H9 (cell line): ENCODE results near the gene ZNF609. TPM values are rescaled to one million over a fixed set of nuclear protein-coding genes. Genes with fewer than 3 reads are reported as not detected.

Experiments
- DNase-seq: peaks from one replicate; pipeline ENCODE4 v3.0.0-alpha.2; 2017
- H2AFZ ChIP-seq: one replicate; pipeline ENCODE4 v1.6.1; 2013; ENCODE audit warnings: mild to moderate bottlenecking, low read length, control low read depth, moderate library complexity
- H2AK5ac ChIP-seq: 2 replicates; pipeline ENCODE4 v1.6.1; 2013; ENCODE audit warnings: low read length, control low read depth, mixed read lengths; ENCODE audit not compliant: insufficient read length
- H2BK120ac ChIP-seq: one replicate; pipeline ENCODE4 v1.6.1; 2013; ENCODE audit warnings: low read depth, mild to moderate bottlenecking, low read length, control low read depth, inconsistent platforms; ENCODE audit not compliant: poor library complexity, severe bottlenecking
- H2BK12ac ChIP-seq: 2 replicates; pipeline ENCODE4 v1.6.1; 2013; ENCODE audit warnings: low read length, control low read depth, mixed read lengths, low read depth; ENCODE audit not compliant: insufficient read length
- H2BK15ac ChIP-seq: 2 replicates; pipeline ENCODE4 v1.6.1; 2013; ENCODE audit warnings: low read depth, low read length, control low read depth
- H2BK20ac ChIP-seq: one replicate; pipeline ENCODE4 v1.6.1; 2013; ENCODE audit warnings: low read depth, mild to moderate bottlenecking, low read length, control low read depth, inconsistent platforms; ENCODE audit not compliant: poor library complexity, severe bottlenecking
- H2BK5ac ChIP-seq: 2 replicates; pipeline ENCODE4 v1.6.1; 2013; ENCODE audit warnings: low read length, control low read depth, mixed read lengths; ENCODE audit not compliant: insufficient read length
- H3K14ac ChIP-seq: 2 replicates; pipeline ENCODE4 v1.6.1; 2013; ENCODE audit warnings: low read length, control low read depth; ENCODE audit not compliant: insufficient read depth
- H3K18ac ChIP-seq: 2 replicates; pipeline ENCODE4 v1.6.1; 2013; ENCODE audit warnings: low read depth, mild to moderate bottlenecking, mixed read lengths, low read length, control low read depth; ENCODE audit not compliant: insufficient read length
- H3K23ac ChIP-seq: 2 replicates; pipeline ENCODE4 v1.6.1; 2013; ENCODE audit warnings: low read length, control low read depth, mixed read lengths, low read depth; ENCODE audit not compliant: insufficient read length
- H3K23me2 ChIP-seq: 2 replicates; pipeline ENCODE4 v1.6.1; 2013; ENCODE audit warnings: low read depth, mild to moderate bottlenecking, mixed read lengths, low read length, control low read depth; ENCODE audit not compliant: insufficient read length, poor library complexity, severe bottlenecking
- H3K27ac ChIP-seq: 2 replicates; pipeline ENCODE4 v1.5.1; 2013; ENCODE audit warnings: low read length, control low read depth, mixed read lengths, low read depth; ENCODE audit not compliant: insufficient read length
- H3K27me3 ChIP-seq: 2 replicates; pipeline ENCODE4 v1.6.1; 2013; ENCODE audit warnings: low read length, control low read depth, inconsistent platforms; ENCODE audit not compliant: insufficient read depth
- H3K4ac ChIP-seq: 2 replicates; pipeline ENCODE4 v1.6.1; 2013; ENCODE audit warnings: low read depth, mild to moderate bottlenecking, control low read depth, inconsistent platforms, low read length, moderate library complexity
- H3K4me1 ChIP-seq: 2 replicates; pipeline ENCODE4 v1.6.1; 2013; ENCODE audit warnings: low read length, control low read depth, inconsistent platforms; ENCODE audit not compliant: insufficient read depth
- H3K4me2 ChIP-seq: 2 replicates; pipeline ENCODE4 v1.6.1; 2013; ENCODE audit warnings: low read length, control low read depth, mixed read lengths; ENCODE audit not compliant: insufficient read length, insufficient read depth
- H3K56ac ChIP-seq: 2 replicates; pipeline ENCODE4 v1.6.1; 2013; ENCODE audit warnings: low read depth, mild to moderate bottlenecking, mixed read lengths, low read length, control low read depth; ENCODE audit not compliant: insufficient read length
- H3K79me1 ChIP-seq: 2 replicates; pipeline ENCODE4 v1.6.1; 2013; ENCODE audit warnings: low read depth, mild to moderate bottlenecking, moderate library complexity, low read length, control low read depth, inconsistent platforms; ENCODE audit not compliant: insufficient read depth, poor library complexity, severe bottlenecking
- H3K79me2 ChIP-seq: 2 replicates; pipeline ENCODE4 v1.6.1; 2013; ENCODE audit warnings: low read length, control low read depth, inconsistent platforms; ENCODE audit not compliant: insufficient read depth
- H3K9ac ChIP-seq: 2 replicates; pipeline ENCODE4 v1.6.1; 2013; ENCODE audit warnings: low read length, control low read depth, mixed read lengths; ENCODE audit not compliant: insufficient read length; ENCODE audit errors: extremely low read depth
- H3K9me3 ChIP-seq: one replicate; pipeline ENCODE4 v1.6.1; 2013; ENCODE audit warnings: low read depth, low read length, inconsistent platforms; ENCODE audit not compliant: control insufficient read depth
- H3T11ph ChIP-seq: one replicate; pipeline ENCODE4 v1.6.1; 2013; ENCODE audit warnings: mild to moderate bottlenecking, low read length, control low read depth, inconsistent platforms
- H4K20me1 ChIP-seq: one replicate; pipeline ENCODE4 v1.6.1; 2013; ENCODE audit not compliant: control insufficient read depth, insufficient read length, insufficient read depth
- H4K5ac ChIP-seq: 2 replicates; pipeline ENCODE4 v1.6.1; 2013; ENCODE audit warnings: low read depth, mild to moderate bottlenecking, mixed read lengths, low read length, control low read depth; ENCODE audit not compliant: insufficient read length
- H4K8ac ChIP-seq: replicated peaks from 2 replicates; pipeline ENCODE4 v1.6.1; 2013; ENCODE audit warnings: low read length, control low read depth, mixed read lengths, low read depth; ENCODE audit not compliant: insufficient read length
- H4K91ac ChIP-seq: 2 replicates; pipeline ENCODE4 v1.6.1; 2013; ENCODE audit warnings: low read depth, mild to moderate bottlenecking, moderate library complexity, mixed read lengths, low read length, control low read depth; ENCODE audit not compliant: insufficient read length
- H3K27ac Mint-ChIP-seq, 3 experiments: 2 replicates in 2 of 3; 3 replicates in 1 of 3; pipeline ENCODE4 v1.8.0; 2020 to 2021; ENCODE audit warnings: mixed read lengths in 3 of 3, mild to moderate bottlenecking in 1 of 3, moderate library complexity in 1 of 3
- H3K27me3 Mint-ChIP-seq: 2 replicates; pipeline ENCODE4 v1.8.0; 2021; ENCODE audit warnings: low read depth, mild to moderate bottlenecking, moderate library complexity, mixed read lengths
- H3K36me3 Mint-ChIP-seq, 3 experiments: 2 replicates in 2 of 3; 3 replicates in 1 of 3; pipeline ENCODE4 v1.8.0; 2020 to 2021; ENCODE audit warnings: low read depth in 3 of 3, mixed read lengths in 3 of 3; ENCODE audit not compliant: insufficient read depth in 1 of 3
- H3K4me1 Mint-ChIP-seq, 2 experiments: 2 replicates each; pipeline ENCODE4 v1.8.0; 2020; ENCODE audit warnings: mixed read lengths in 2 of 2
- H3K4me3 Mint-ChIP-seq, 2 experiments: 2 replicates in 1 of 2; 3 replicates in 1 of 2; pipeline ENCODE4 v1.8.0; 2020 to 2021; ENCODE audit warnings: mild to moderate bottlenecking in 2 of 2, mixed read lengths in 2 of 2, moderate library complexity in 1 of 2
- H3K9me3 Mint-ChIP-seq, 2 experiments: 2 replicates in 1 of 2; 3 replicates in 1 of 2; pipeline ENCODE4 v1.8.0; 2020; ENCODE audit warnings: mild to moderate bottlenecking in 2 of 2, mixed read lengths in 2 of 2, moderate library complexity in 1 of 2
- CTCF ChIP-seq: fragments of 200-600 bp; sonication (generic); conservative IDR thresholded peaks from 3 replicates; pipeline ENCODE4 v1.8.0; 2021; ENCODE audit warnings: antibody characterized with exemption, mild to moderate bottlenecking
- WGBS: extraction: QIAGEN DNeasy Blood & Tissue Kit; methylation state at CpG from one replicate; pipeline ENCODE4 v1.1.7; 2013; ENCODE audit warnings: missing lambda C conversion rate, low lambda C conversion rate, mixed read lengths; ENCODE audit not compliant: insufficient read length; ENCODE audit errors: extremely low coverage; 5-methylcytosine and 5-hydroxymethylcytosine counted together
- total RNA-seq: library from RNA; stranded (reverse); gene quantifications from 2 replicates; pipeline ENCODE4 v1.2.1, GENCODE V29; 2021

The ZNF609 gene
- total RNA-seq, 1 experiment from 2014 or later, result 45.3 TPM

GRCh38 chr15:64688770-64689169, 228.4 kb downstream of the ZNF609 start:
- Histone ChIP-seq H3K14ac (no peak overlapping the region), H4K5ac (no peak overlapping the region), H2BK15ac (no peak overlapping the region), H3K4ac (no peak overlapping the region), H4K91ac (no peak overlapping the region), H4K8ac (no peak overlapping the region), H3K56ac (no peak overlapping the region), H3K23ac (no peak overlapping the region), H3K27ac (no peak overlapping the region), H3K4me1 (peaks cover 5% of the 10 kb centered on the region; the same call in 1 of the 2 replicates), H2AFZ (no peak overlapping the region), H3K18ac (no peak overlapping the region), H2BK5ac (no peak overlapping the region), H2BK120ac (no peak overlapping the region), H3K4me2 (no peak overlapping the region), H3K9me3 (no peaks in the 10 kb centered on the region), H3K79me2 (no peaks in the 10 kb centered on the region; the same call in 1 of the 2 replicates), H2AK5ac (no peak overlapping the region), H3K9ac (no peak overlapping the region), H2BK20ac (no peak overlapping the region), H4K20me1 (no peaks in the 10 kb centered on the region), H3T11ph (no peak overlapping the region), H3K23me2 (no peaks in the 10 kb centered on the region), H3K79me1 (peaks cover 6% of the 10 kb centered on the region), H3K27me3 (no peaks in the 10 kb centered on the region), H2BK12ac (no peak overlapping the region)
- Mint-ChIP-seq H3K27ac (peak overlapping the region; percentile 74 to 94 (median 89); a peak in 4 of 7 replicates), H3K36me3 (peaks cover 53 to 89% (median 68%) of the 10 kb centered on the region in 3 experiments; a peak in 6 of 7 replicates), H3K4me1 (peaks cover 48 to 58% of the 10 kb centered on the region in 2 experiments), H3K27me3 (peaks cover 2% of the 10 kb centered on the region; the same call in 1 of the 2 replicates), H3K9me3 (no peaks in the 10 kb centered on the region), H3K4me3 (no peak overlapping the region)
- DNase-seq, result no peak
- no peak for TF ChIP-seq CTCF
- WGBS, result no CpG with 5 or more reads among the region's 3 CpGs
